T-helper 2 cell treated with Interferon-gamma antibody and Interleukin-4, amounts not matched to agents 5 μg/mL and 100 μg/mL, for 36 hours (primary cell): Measurements from ENCODE around the gene SESTD1.

Source experiments
- DNase-seq: peaks from one replicate; pipeline ENCODE4 v3.0.0; 2021; ENCODE audit warnings: low spot score
- H3K27ac Mint-ChIP-seq: one replicate; pipeline ENCODE4 v1.8.0; 2021; ENCODE audit warnings: mild to moderate bottlenecking, mixed read lengths
- H3K27me3 Mint-ChIP-seq: one replicate; pipeline ENCODE4 v1.8.0; 2021; ENCODE audit warnings: low read depth, mixed read lengths
- H3K36me3 Mint-ChIP-seq: one replicate; pipeline ENCODE4 v1.8.0; 2021; ENCODE audit warnings: low read depth, mixed read lengths
- H3K4me1 Mint-ChIP-seq: one replicate; pipeline ENCODE4 v1.8.0; 2021; ENCODE audit warnings: low read depth, mixed read lengths
- H3K4me3 Mint-ChIP-seq: one replicate; pipeline ENCODE4 v1.8.0; 2022; ENCODE audit warnings: mild to moderate bottlenecking, moderate library complexity, mixed read lengths
- H3K9me3 Mint-ChIP-seq: one replicate; pipeline ENCODE4 v1.8.0; 2021; ENCODE audit warnings: mixed read lengths

SESTD1 gene

GRCh38 chr2:179275253-179276012 is 10.8 kb upstream of the SESTD1 start:
- peaks cover 8% of the 10 kb centered on the region for H3K4me1 Mint-ChIP-seq

GRCh38 chr2:179274749-179275148 is 10.1 kb upstream of the SESTD1 start:
- no peak for DNase-seq
- Mint-ChIP-seq H3K4me1 (peaks cover 8% of the 10 kb centered on the region), H3K27me3 (peaks cover 17% of the 10 kb centered on the region), H3K4me3 (no peak overlapping the region), H3K36me3 (no peaks in the 10 kb centered on the region), H3K27ac (no peak overlapping the region), H3K9me3 (no peaks in the 10 kb centered on the region)

More at GRCh38 chr2:179275253-179276012, 10.8 kb upstream of the SESTD1 start:
- Mint-ChIP-seq H3K27me3 (peaks cover 19% of the 10 kb centered on the region), H3K9me3 (no peaks in the 10 kb centered on the region), H3K4me3 (no peak overlapping the region), H3K36me3 (no peaks in the 10 kb centered on the region), H3K27ac (no peak overlapping the region)
- DNase-seq = no peak

GRCh38 chr2:179273461-179273962 is 8.9 kb upstream of the SESTD1 start:
- H3K4me3 Mint-ChIP-seq = no peak overlapping the region
- peaks cover 16% of the 10 kb centered on the region for H3K27me3 Mint-ChIP-seq
- H3K9me3 Mint-ChIP-seq = no peaks in the 10 kb centered on the region
- H3K27ac Mint-ChIP-seq = no peak overlapping the region
- H3K36me3 Mint-ChIP-seq = no peaks in the 10 kb centered on the region
- no peak for DNase-seq
- peaks cover 8% of the 10 kb centered on the region for H3K4me1 Mint-ChIP-seq

GRCh38 chr2:179272406-179273192 is 8.0 kb upstream of the SESTD1 start:
- Mint-ChIP-seq H3K27ac (no peak overlapping the region), H3K36me3 (no peaks in the 10 kb centered on the region), H3K27me3 (peaks cover 15% of the 10 kb centered on the region), H3K9me3 (no peaks in the 10 kb centered on the region), H3K4me3 (no peak overlapping the region), H3K4me1 (peaks cover 8% of the 10 kb centered on the region)
- no peak for DNase-seq

GRCh38 chr2:179270689-179271088 is 6.1 kb upstream of the SESTD1 start:
- no peak overlapping the region for H3K4me3 Mint-ChIP-seq
- H3K36me3 Mint-ChIP-seq = no peaks in the 10 kb centered on the region
- no peak for DNase-seq
- peaks cover 8% of the 10 kb centered on the region for H3K4me1 Mint-ChIP-seq
- H3K9me3 Mint-ChIP-seq = no peaks in the 10 kb centered on the region
- peaks cover 24% of the 10 kb centered on the region for H3K27me3 Mint-ChIP-seq
- no peak overlapping the region for H3K27ac Mint-ChIP-seq

GRCh38 chr2:179268277-179268925 is 3.8 kb upstream of the SESTD1 start:
- no peak overlapping the region for H3K27ac Mint-ChIP-seq
- peaks cover 7% of the 10 kb centered on the region for H3K4me1 Mint-ChIP-seq
- peak; percentile 30 for DNase-seq
- H3K27me3 Mint-ChIP-seq = peaks cover 32% of the 10 kb centered on the region
- H3K4me3 Mint-ChIP-seq = no peak overlapping the region
- no peaks in the 10 kb centered on the region for H3K36me3 Mint-ChIP-seq
- H3K9me3 Mint-ChIP-seq = no peaks in the 10 kb centered on the region

- Mint-ChIP-seq H3K9me3 (peaks cover 5% of the 10 kb centered on the region), H3K4me1 (peaks cover 13% of the 10 kb centered on the region), H3K4me3 (peak overlapping the region; percentile 27), H3K27ac (no peak overlapping the region), H3K27me3 (peaks cover 37% of the 10 kb centered on the region), H3K36me3 (peaks cover 6% of the 10 kb centered on the region)
- no peak for DNase-seq
Observed at GRCh38 chr2:179266271-179266670, 1.6 kb upstream of the SESTD1 start.

- DNase-seq = no peak
- Mint-ChIP-seq H3K27ac (peak overlapping the region; percentile 29), H3K36me3 (peaks cover 6% of the 10 kb centered on the region), H3K27me3 (peaks cover 39% of the 10 kb centered on the region), H3K4me1 (peaks cover 13% of the 10 kb centered on the region), H3K9me3 (peaks cover 8% of the 10 kb centered on the region), H3K4me3 (peak overlapping the region; percentile 62)
Observed at GRCh38 chr2:179265082-179265510, 464 bp upstream of the SESTD1 start.

- Mint-ChIP-seq H3K27me3 (peaks cover 38% of the 10 kb centered on the region), H3K9me3 (peaks cover 8% of the 10 kb centered on the region), H3K4me3 (peak overlapping the region; percentile 85), H3K36me3 (peaks cover 6% of the 10 kb centered on the region), H3K27ac (peak overlapping the region; percentile 72), H3K4me1 (peaks cover 13% of the 10 kb centered on the region)
- peak; percentile 11 for DNase-seq
Observed at GRCh38 chr2:179263446-179264367, 925 bp downstream of the SESTD1 start.

GRCh38 chr2:179263015-179263414 is 1.6 kb downstream of the SESTD1 start:
- Mint-ChIP-seq H3K36me3 (peaks cover 6% of the 10 kb centered on the region), H3K4me1 (peaks cover 13% of the 10 kb centered on the region), H3K27ac (no peak overlapping the region), H3K27me3 (peaks cover 36% of the 10 kb centered on the region), H3K9me3 (peaks cover 8% of the 10 kb centered on the region), H3K4me3 (peak overlapping the region; percentile 85)
- no peak for DNase-seq

GRCh38 chr2:179262077-179262660 is 2.5 kb downstream of the SESTD1 start:
- Mint-ChIP-seq H3K27ac (no peak overlapping the region), H3K9me3 (peaks cover 8% of the 10 kb centered on the region), H3K27me3 (peaks cover 36% of the 10 kb centered on the region), H3K36me3 (peaks cover 6% of the 10 kb centered on the region), H3K4me1 (peaks cover 13% of the 10 kb centered on the region), H3K4me3 (no peak overlapping the region)
- no peak for DNase-seq

- no peak overlapping the region for H3K4me3 Mint-ChIP-seq
- no peak overlapping the region for H3K27ac Mint-ChIP-seq
- peaks cover 8% of the 10 kb centered on the region for H3K9me3 Mint-ChIP-seq
- H3K36me3 Mint-ChIP-seq = peaks cover 6% of the 10 kb centered on the region
- peaks cover 30% of the 10 kb centered on the region for H3K27me3 Mint-ChIP-seq
- peaks cover 13% of the 10 kb centered on the region for H3K4me1 Mint-ChIP-seq
- DNase-seq = no peak
Observed at GRCh38 chr2:179261151-179261825, 3.3 kb downstream of the SESTD1 start.
